DND-41 (cell line): Measurements from ENCODE around the gene ZNF462.

ENCODE experiments used
- CTCF ChIP-seq: IDR thresholded peaks from 2 replicates; pipeline ENCODE4 v1.5.1; 2012; ENCODE audit warnings: borderline replicate concordance, low read length, moderate library complexity, mild to moderate bottlenecking; ENCODE audit not compliant: poor library complexity, severe bottlenecking; ENCODE audit errors: extremely low read depth
- EZH2 ChIP-seq: IDR thresholded peaks from 3 replicates; pipeline ENCODE4 v1.6.1; 2012; ENCODE audit warnings: borderline replicate concordance, low read depth, mild to moderate bottlenecking, moderate library complexity, low read length, inconsistent platforms; ENCODE audit not compliant: severe bottlenecking

DNA sequence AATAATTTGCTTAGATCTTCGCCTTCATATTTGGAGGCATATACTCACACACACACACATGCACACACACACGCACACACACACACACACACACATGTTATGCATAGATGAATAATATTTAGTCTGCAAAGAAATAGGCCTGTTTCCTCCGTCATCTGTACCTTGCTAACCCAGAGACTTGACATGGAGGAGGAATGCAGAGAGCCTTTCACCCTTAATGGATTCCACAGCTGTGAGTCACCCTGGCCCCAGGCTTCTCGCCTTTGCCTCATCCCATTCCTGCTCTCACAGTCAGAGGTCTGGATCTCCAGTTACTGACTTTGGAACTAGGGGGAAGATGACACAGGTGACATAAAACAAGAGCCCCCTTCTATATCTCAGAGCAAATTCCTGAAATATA is 29.7 kb downstream of the ZNF462 start:
- TF ChIP-seq CTCF (no peak), EZH2 (no peak)
